Inferior parietal cortex (tissue), 1 donor: Measurements from ENCODE around the gene IMPA2.
A peak's percentile ranks its signal among the peaks of the same experiment; 100 is the strongest.
"Not testable (repeated sequence)": the region's sequence is repeated elsewhere in the genome, so short reads cannot be mapped to it uniquely, and the experiment has no call there.

Experiments
- DNase-seq: peaks from one replicate; pipeline ENCODE4 v3.0.0-alpha.2; 2016; ENCODE audit errors: extremely low spot score

IMPA2 gene

GRCh38 chr18:11962597-11962996, 18.7 kb upstream of the IMPA2 start:
- DNase-seq = no peak

GRCh38 chr18:11963991-11964484, 17.3 kb upstream of the IMPA2 start:
- no peak for DNase-seq

- no peak for DNase-seq
These were observed 11.1 kb upstream of the IMPA2 start for GRCh38 chr18:11969904-11970835.

- not testable (repeated sequence) for DNase-seq
These were observed 10.5 kb upstream of the IMPA2 start for GRCh38 chr18:11970836-11971226.

- DNase-seq = no peak
These were observed 8.7 kb upstream of the IMPA2 start for GRCh38 chr18:11972371-11973174.

GRCh38 chr18:11974741-11975325, 6.5 kb upstream of the IMPA2 start:
- no peak for DNase-seq

GRCh38 chr18:11975723-11976122, 5.6 kb upstream of the IMPA2 start:
- no peak for DNase-seq

- no peak for DNase-seq
These were observed 4.8 kb upstream of the IMPA2 start for GRCh38 chr18:11976315-11977152.

GRCh38 chr18:11977153-11977466, 4.2 kb upstream of the IMPA2 start:
- DNase-seq = no peak

GRCh38 chr18:11978956-11979355, 2.4 kb upstream of the IMPA2 start:
- DNase-seq = no peak

GRCh38 chr18:11980163-11980493, 1.2 kb upstream of the IMPA2 start:
- no peak for DNase-seq

- peak; percentile 71 for DNase-seq
These were observed 664 bp upstream of the IMPA2 start for GRCh38 chr18:11980494-11981191.

- no peak for DNase-seq
These were observed 448 bp downstream of the IMPA2 start for GRCh38 chr18:11981543-11982366.

GRCh38 chr18:11982981-11983380, 1.7 kb downstream of the IMPA2 start:
- DNase-seq = no peak

- DNase-seq = no peak
These were observed 2.3 kb downstream of the IMPA2 start for GRCh38 chr18:11983592-11983991.

- no peak for DNase-seq
These were observed 2.8 kb downstream of the IMPA2 start for GRCh38 chr18:11984091-11984490.

- no peak for DNase-seq
These were observed 4.3 kb downstream of the IMPA2 start for GRCh38 chr18:11985586-11985985.

GRCh38 chr18:11986061-11986460, 4.8 kb downstream of the IMPA2 start:
- DNase-seq = no peak

- DNase-seq = no peak
These were observed 6.2 kb downstream of the IMPA2 start for GRCh38 chr18:11987527-11987926.

GRCh38 chr18:11989174-11989573, 7.9 kb downstream of the IMPA2 start:
- no peak for DNase-seq
